ENCODE measurements around the gene FAM53B. TPM values are rescaled to one million over a fixed set of nuclear protein-coding genes. Genes with fewer than 3 reads are reported as not detected.

FAM53B gene
- total and polyA plus RNA-seq, 8 donors, result 5.7 to 46.9 (median 11.4) TPM

DNA sequence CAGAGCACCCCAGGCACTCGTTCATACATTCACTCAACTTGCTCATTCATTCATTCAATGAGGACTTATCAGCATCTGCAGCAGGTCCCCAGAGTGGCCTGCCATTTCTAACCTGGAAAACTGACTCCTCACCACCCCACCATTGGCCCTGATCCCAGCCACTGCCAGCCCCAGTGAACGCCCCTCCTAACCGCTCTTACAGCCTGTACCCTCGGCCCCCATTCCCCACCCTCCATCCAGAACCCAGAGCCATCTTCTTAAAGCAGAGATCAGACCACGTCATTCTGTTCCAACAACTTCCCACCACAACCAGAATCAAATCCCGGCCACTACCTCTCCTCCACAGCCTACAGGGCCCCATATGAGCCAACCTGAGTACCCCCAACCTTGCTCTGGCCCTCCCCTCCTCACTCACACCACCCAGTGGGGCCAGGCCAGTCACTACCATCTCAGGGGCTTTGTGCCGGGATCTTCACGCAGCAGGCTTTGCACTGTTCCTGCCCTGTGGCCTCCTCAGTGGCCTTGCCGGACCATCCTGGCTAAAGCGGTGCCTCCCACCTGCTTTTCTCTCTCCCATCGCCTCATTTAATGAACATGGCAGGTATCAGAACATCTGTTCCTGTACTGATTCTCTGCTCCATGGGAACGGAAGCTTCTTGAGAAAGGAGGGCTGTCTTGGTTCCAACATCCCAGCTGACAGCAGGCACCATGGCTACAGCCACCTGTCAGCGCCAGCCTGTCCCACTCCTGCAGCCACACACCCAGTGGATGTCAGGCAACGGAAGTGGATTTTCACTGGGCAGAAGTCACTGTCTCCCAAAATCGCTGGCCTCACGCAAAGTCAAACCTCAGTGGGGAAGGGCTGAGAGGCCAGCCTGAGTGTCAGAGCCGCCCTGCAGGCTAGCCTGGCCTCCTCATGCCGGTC is 45.4 kb downstream of the FAM53B start:
- no peak overlapping the region for H3K4me3 ChIP-seq
- intact Hi-C loops (cut with DNase I; ENCODE audit: low total_unique reads), result no loop called here
- H3K4me1 ChIP-seq, result peaks cover 64 to 80% (median 65%) of the 10 kb centered on the region in 4 donors
- H3K27me3 ChIP-seq, result no peaks in the 10 kb centered on the region
- peak overlapping the region in 2 of 5 donors; percentile 83 for H3K27ac ChIP-seq
- DNase-seq, result no peak
- peaks cover 9 to 30% (median 25%) of the 10 kb centered on the region in 4 donors for H3K36me3 ChIP-seq
- TF ChIP-seq POLR2AphosphoS5 (IDR thresholded peaks at IDR 0.05) (no peak), EP300 (IDR thresholded peaks at IDR 0.05) (no peak), POLR2A (IDR thresholded peaks at IDR 0.05) (no peak)
- TF ChIP-seq, protein P1, sequence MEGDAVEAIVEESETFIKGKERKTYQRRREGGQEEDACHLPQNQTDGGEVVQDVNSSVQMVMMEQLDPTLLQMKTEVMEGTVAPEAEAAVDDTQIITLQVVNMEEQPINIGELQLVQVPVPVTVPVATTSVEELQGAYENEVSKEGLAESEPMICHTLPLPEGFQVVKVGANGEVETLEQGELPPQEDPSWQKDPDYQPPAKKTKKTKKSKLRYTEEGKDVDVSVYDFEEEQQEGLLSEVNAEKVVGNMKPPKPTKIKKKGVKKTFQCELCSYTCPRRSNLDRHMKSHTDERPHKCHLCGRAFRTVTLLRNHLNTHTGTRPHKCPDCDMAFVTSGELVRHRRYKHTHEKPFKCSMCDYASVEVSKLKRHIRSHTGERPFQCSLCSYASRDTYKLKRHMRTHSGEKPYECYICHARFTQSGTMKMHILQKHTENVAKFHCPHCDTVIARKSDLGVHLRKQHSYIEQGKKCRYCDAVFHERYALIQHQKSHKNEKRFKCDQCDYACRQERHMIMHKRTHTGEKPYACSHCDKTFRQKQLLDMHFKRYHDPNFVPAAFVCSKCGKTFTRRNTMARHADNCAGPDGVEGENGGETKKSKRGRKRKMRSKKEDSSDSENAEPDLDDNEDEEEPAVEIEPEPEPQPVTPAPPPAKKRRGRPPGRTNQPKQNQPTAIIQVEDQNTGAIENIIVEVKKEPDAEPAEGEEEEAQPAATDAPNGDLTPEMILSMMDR (IDR thresholded peaks at IDR 0.05), result no peak
- H3K9me3 ChIP-seq, result no peaks in the 10 kb centered on the region
- WGBS, 5 donors, result 92 to 97% (median 94%) methylated on average over 17 to 18 of the region's 18 CpGs

DNA sequence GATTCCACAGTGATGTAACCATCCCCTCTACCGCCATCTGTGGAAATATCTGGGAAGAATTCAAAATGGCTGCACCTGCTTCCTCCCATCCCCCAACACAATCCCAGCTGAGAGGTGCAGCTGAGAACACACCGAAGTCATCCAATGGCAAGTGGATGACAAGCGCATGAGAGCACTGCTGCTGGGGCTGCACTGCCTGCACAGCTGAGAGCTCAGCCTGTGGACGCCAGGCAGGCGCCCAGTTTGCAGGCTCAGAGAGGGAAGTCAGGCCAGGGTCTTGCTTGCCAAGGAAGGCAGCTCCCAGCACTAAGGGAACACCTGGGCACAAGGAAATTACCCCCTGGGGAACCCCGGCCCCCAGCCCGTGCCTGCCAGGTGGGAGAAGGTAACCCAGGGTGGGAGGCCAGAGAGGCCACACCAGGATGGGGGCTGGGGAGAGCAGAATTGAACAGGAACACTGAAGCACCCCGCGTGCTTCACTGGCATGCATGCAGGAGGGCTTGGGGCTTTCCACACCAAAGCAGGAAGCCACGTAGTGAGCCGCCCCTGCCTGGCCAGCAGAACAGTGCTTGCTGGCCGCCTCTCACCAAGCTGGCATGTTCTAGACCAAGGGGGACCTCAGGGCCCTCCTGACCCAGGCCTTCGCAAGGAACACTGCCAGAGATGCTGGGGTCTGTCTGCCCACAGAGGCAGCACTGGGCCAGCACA is 46.2 kb downstream of the FAM53B start:
- intact Hi-C loops (cut with DNase I; ENCODE audit: low total_unique reads), result no loop called here
- 81 to 87% (median 83%) methylated on average over 9 to 13 of the region's 13 CpGs for WGBS, 5 donors
- TF ChIP-seq, protein P1 (IDR thresholded peaks at IDR 0.05), result no peak
- TF ChIP-seq EP300 (IDR thresholded peaks at IDR 0.05) (no peak), POLR2A (IDR thresholded peaks at IDR 0.05) (no peak), POLR2AphosphoS5 (IDR thresholded peaks at IDR 0.05) (no peak)
- DNase-seq, result no peak
- H3K27ac ChIP-seq, result peak overlapping the region in 3 of 5 donors; percentile 7 to 76 (median 9)
- peaks cover 9 to 38% (median 26%) of the 10 kb centered on the region in 4 donors for H3K36me3 ChIP-seq
- H3K9me3 ChIP-seq, result no peaks in the 10 kb centered on the region
- peaks cover 56 to 75% (median 59%) of the 10 kb centered on the region in 4 donors for H3K4me1 ChIP-seq
- no peaks in the 10 kb centered on the region for H3K27me3 ChIP-seq
- no peak overlapping the region for H3K4me3 ChIP-seq

DNA sequence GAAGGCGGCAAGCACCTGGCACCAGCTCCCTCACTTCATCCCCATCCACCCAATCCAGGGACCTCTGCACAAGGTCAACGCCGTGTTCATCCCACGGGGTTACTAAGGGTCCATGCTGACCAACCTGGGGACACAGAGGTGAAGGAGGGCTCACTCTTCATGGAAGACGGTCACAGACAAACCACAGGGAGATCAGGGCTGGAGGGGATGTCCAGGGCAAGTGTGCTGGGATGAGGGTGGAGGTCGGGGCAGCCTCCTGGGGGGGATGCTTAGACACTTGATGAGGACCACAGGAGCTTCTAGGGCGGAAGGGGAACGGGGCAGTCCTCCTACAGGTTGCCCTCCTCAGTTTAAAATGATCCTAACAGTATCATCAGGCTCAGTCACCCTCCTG is 46.7 kb downstream of the FAM53B start:
- H3K27ac ChIP-seq, result peak overlapping the region in 4 of 5 donors; percentile 0 to 76 (median 56)
- DNase-seq, result no peak
- TF ChIP-seq EP300 (IDR thresholded peaks at IDR 0.05), result no peak
- TF ChIP-seq, protein P1 (IDR thresholded peaks at IDR 0.05), result no peak
- no peak for TF ChIP-seq POLR2AphosphoS5 (IDR thresholded peaks at IDR 0.05)
- no peak for TF ChIP-seq POLR2A (IDR thresholded peaks at IDR 0.05)
- peaks cover 50 to 70% (median 54%) of the 10 kb centered on the region in 4 donors for H3K4me1 ChIP-seq
- no peaks in the 10 kb centered on the region for H3K27me3 ChIP-seq
- H3K4me3 ChIP-seq, result no peak overlapping the region
- peaks cover 9 to 43% (median 28%) of the 10 kb centered on the region in 4 donors for H3K36me3 ChIP-seq
- WGBS, 5 donors, result 95 to 100% (median 98%) methylated on average over 4 to 8 of the region's 8 CpGs
- intact Hi-C loops (cut with DNase I; ENCODE audit: low total_unique reads), result no loop called here
- H3K9me3 ChIP-seq, result no peaks in the 10 kb centered on the region
